Endodermal cell (in vitro differentiated cells): Measurements from ENCODE around the gene FAM81A. TPM values are rescaled to one million over a fixed set of nuclear protein-coding genes. Genes with fewer than 3 reads are reported as not detected.

Experiments
- DNase-seq: peaks from one replicate; pipeline ENCODE4 v3.0.0-alpha.2; 2017
- H3K27ac ChIP-seq: 2 replicates; pipeline ENCODE4 v1.5.1; 2013; ENCODE audit warnings: mild to moderate bottlenecking, low read depth, low read length, moderate library complexity
- H3K27me3 ChIP-seq: 2 replicates; pipeline ENCODE4 v1.6.1; 2013; ENCODE audit warnings: mild to moderate bottlenecking, low read length, moderate library complexity; ENCODE audit not compliant: insufficient read depth, control insufficient read depth, poor library complexity, severe bottlenecking
- H3K36me3 ChIP-seq: 2 replicates; pipeline ENCODE4 v1.7.0; 2013; ENCODE audit warnings: mild to moderate bottlenecking, low read length, moderate library complexity; ENCODE audit not compliant: control insufficient read depth, insufficient read depth
- H3K4me1 ChIP-seq: one replicate; pipeline ENCODE4 v1.7.0; 2013; ENCODE audit warnings: low read length; ENCODE audit not compliant: control insufficient read depth, insufficient read depth
- H3K4me3 ChIP-seq: 2 replicates; pipeline ENCODE4 v1.5.1; 2013; ENCODE audit warnings: mild to moderate bottlenecking, low read length, moderate library complexity
- H3K9ac ChIP-seq: 2 replicates; pipeline ENCODE4 v1.6.1; 2013; ENCODE audit warnings: mild to moderate bottlenecking, low read length, moderate library complexity; ENCODE audit not compliant: poor library complexity, severe bottlenecking; ENCODE audit errors: extremely low read depth
- H3K9me3 ChIP-seq: 2 replicates; pipeline ENCODE4 v1.6.1; 2013; ENCODE audit warnings: mild to moderate bottlenecking, low read length, moderate library complexity; ENCODE audit not compliant: control insufficient read depth
- H3K27ac Mint-ChIP-seq: 2 replicates; pipeline ENCODE4 v1.8.0; 2020; ENCODE audit warnings: mixed read lengths
- H3K27me3 Mint-ChIP-seq: 2 replicates; pipeline ENCODE4 v1.8.0; 2021; ENCODE audit warnings: mild to moderate bottlenecking, mixed read lengths; ENCODE audit not compliant: insufficient read depth
- H3K36me3 Mint-ChIP-seq: 2 replicates; pipeline ENCODE4 v1.8.0; 2020; ENCODE audit warnings: low read depth, mixed read lengths
- H3K4me1 Mint-ChIP-seq: 2 replicates; pipeline ENCODE4 v1.8.0; 2020; ENCODE audit warnings: mixed read lengths
- H3K4me3 Mint-ChIP-seq: 2 replicates; pipeline ENCODE4 v1.8.0; 2020; ENCODE audit warnings: mild to moderate bottlenecking, moderate library complexity, mixed read lengths
- H3K9me3 Mint-ChIP-seq: 2 replicates; pipeline ENCODE4 v1.8.0; 2020; ENCODE audit warnings: mild to moderate bottlenecking, mixed read lengths
- CTCF ChIP-seq: fragments of 200-600 bp; sonication (generic); conservative IDR thresholded peaks from 2 replicates; pipeline ENCODE4 v1.5.0; 2021; ENCODE audit warnings: antibody characterized with exemption, mild to moderate bottlenecking
- WGBS, 2 experiments: methylation state at CpG; one replicate each; pipeline versions ENCODE4 v1.1.5 to v1.1.7; 2013; ENCODE audit warnings: missing lambda C conversion rate in 2 of 2, mixed read lengths in 1 of 2; ENCODE audit not compliant: insufficient coverage in 1 of 2, insufficient read length in 1 of 2; 5-methylcytosine and 5-hydroxymethylcytosine counted together
- total RNA-seq, 2 donors: library from RNA; stranded (reverse); fragmentation: NEBNext Ultra II Directional in 1 of 2; extraction: Animal tissue kit (Norgen Biotek cat#: 25700) in 1 of 2; gene quantifications; 2 replicates in 1 of 2; 3 replicates in 1 of 2; pipeline ENCODE4 v1.2.1, GENCODE V29; 2021

Gene FAM81A
- total RNA-seq, 2 donors from 2014 or later = 0.35 to 0.88 TPM

DNA sequence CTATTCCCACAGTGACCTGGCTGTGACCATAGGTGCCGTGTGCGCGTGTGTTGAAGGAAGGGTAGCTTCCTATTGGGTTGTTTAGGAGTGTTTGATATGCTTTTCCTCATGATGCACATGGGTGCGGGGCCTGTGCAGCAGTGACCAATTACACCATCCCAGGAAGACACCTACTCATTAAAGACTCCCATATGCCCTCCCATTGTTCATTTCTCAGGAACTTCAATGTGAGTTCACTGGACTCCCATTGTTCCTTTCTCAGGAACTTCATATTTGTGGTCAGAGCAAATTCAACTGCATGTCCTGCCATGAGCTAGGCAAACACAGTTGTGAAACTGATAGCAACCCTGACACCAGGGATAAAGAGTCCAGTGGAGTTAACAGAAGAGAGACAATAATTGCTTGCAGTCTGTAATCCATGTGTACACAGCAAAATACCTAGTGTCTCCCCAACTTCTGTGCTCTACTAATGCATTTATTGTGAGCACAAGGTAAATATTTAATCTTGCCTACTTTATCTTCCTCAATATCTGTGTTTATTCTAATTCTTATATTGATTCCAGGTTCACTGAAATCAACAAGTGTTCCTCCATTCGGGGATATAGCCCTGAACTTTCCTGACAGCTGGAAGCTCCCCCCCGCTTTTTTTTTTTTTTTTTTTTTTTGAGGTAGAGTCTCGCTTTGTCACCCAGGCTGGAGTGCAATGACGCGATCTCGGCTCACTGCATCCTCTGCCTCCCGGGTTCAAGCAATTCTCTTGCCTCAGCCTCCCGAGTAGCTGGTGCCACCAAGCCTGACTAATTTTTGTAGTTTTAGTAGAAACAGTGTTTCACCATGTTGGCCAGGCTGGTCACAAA, 116.1 kb downstream of the FAM81A start:
- H3K36me3 ChIP-seq = no peaks in the 10 kb centered on the region
- H3K4me3 Mint-ChIP-seq = no peak overlapping the region
- no peak overlapping the region for H3K9ac ChIP-seq
- no peaks in the 10 kb centered on the region for H3K36me3 Mint-ChIP-seq
- no peak for TF ChIP-seq CTCF
- no peak for DNase-seq
- H3K4me3 ChIP-seq = no peak overlapping the region
- WGBS, 2 experiments = 75 to 95% methylated on average over 2 to 12 of the region's 12 CpGs
- H3K27ac ChIP-seq = no peak overlapping the region
- H3K27me3 ChIP-seq = no peaks in the 10 kb centered on the region
- H3K9me3 ChIP-seq = peaks cover 2% of the 10 kb centered on the region
- H3K9me3 Mint-ChIP-seq = peaks cover 2% of the 10 kb centered on the region
- no peak overlapping the region for H3K27ac Mint-ChIP-seq
- peaks cover 15% of the 10 kb centered on the region for H3K27me3 Mint-ChIP-seq
- peaks cover 23% of the 10 kb centered on the region for H3K4me1 Mint-ChIP-seq
- H3K4me1 ChIP-seq = no peaks in the 10 kb centered on the region

DNA sequence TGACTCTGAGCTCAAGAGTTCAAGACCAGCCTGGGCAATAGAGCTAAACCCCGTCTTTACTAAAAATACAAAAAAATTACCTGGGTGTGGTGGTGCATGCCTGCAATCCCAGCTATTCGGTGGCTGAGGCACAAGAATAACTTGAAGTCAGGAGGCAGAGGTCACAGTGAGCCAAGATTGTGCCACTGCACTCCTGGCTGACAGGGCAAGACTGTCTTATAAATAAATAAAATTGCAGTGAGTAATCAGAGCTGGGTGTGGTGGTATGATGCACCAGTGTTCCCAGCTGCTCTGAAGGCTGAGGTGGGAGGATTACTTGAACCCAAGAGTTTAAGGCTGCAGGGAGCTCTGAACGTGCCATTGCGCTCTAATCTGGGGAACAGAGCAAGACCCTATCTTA, 117.7 kb downstream of the FAM81A start:
- Histone ChIP-seq H3K4me3 (no peak overlapping the region), H3K4me1 (no peaks in the 10 kb centered on the region), H3K9ac (no peak overlapping the region), H3K27ac (no peak overlapping the region), H3K27me3 (no peaks in the 10 kb centered on the region), H3K36me3 (no peaks in the 10 kb centered on the region), H3K9me3 (no peaks in the 10 kb centered on the region)
- no peak for DNase-seq
- Mint-ChIP-seq H3K4me3 (no peak overlapping the region), H3K4me1 (peaks cover 11% of the 10 kb centered on the region), H3K27ac (no peak overlapping the region), H3K36me3 (no peaks in the 10 kb centered on the region), H3K9me3 (no peaks in the 10 kb centered on the region), H3K27me3 (peaks cover 15% of the 10 kb centered on the region)
- WGBS, 2 experiments = 93 to 100% methylated on average over 2 to 4 of the region's 4 CpGs
- TF ChIP-seq CTCF = no peak

- peaks cover 6% of the 10 kb centered on the region for H3K4me1 Mint-ChIP-seq
- no peak for TF ChIP-seq CTCF
- DNase-seq = no peak
- H3K4me3 Mint-ChIP-seq = no peak overlapping the region
- whole genome bisulfite sequencing, 2 experiments = 97 to 100% methylated on average over 2 of the region's 2 CpGs
- no peaks in the 10 kb centered on the region for H3K9me3 Mint-ChIP-seq
- H3K4me1 ChIP-seq = no peaks in the 10 kb centered on the region
- no peak overlapping the region for H3K27ac ChIP-seq
- H3K9me3 ChIP-seq = no peaks in the 10 kb centered on the region
- H3K4me3 ChIP-seq = no peak overlapping the region
- no peaks in the 10 kb centered on the region for H3K27me3 ChIP-seq
- H3K36me3 ChIP-seq = no peaks in the 10 kb centered on the region
- H3K27me3 Mint-ChIP-seq = peaks cover 15% of the 10 kb centered on the region
- no peak overlapping the region for H3K27ac Mint-ChIP-seq
- no peaks in the 10 kb centered on the region for H3K36me3 Mint-ChIP-seq
- H3K9ac ChIP-seq = no peak overlapping the region
Observed at GRCh38 chr15:59556380-59556779, 118.4 kb downstream of the FAM81A start.
